ENCODE results near the gene CATSPER3.

- no peak for TF ChIP-seq CTCF (IDR thresholded peaks at IDR 0.05; ENCODE audit: insufficient read depth, low read length)
- no peak for TF ChIP-seq GABPA (IDR thresholded peaks at IDR 0.05; ENCODE audit: low read depth)
- no peak for TF ChIP-seq POLR2AphosphoS5 (IDR thresholded peaks at IDR 0.05; ENCODE audit: low read depth)
Measured at GRCh38 chr5:135010502-135011354, 43.0 kb downstream of the CATSPER3 start.
